ENCODE data around the gene ZNF326.

DNA sequence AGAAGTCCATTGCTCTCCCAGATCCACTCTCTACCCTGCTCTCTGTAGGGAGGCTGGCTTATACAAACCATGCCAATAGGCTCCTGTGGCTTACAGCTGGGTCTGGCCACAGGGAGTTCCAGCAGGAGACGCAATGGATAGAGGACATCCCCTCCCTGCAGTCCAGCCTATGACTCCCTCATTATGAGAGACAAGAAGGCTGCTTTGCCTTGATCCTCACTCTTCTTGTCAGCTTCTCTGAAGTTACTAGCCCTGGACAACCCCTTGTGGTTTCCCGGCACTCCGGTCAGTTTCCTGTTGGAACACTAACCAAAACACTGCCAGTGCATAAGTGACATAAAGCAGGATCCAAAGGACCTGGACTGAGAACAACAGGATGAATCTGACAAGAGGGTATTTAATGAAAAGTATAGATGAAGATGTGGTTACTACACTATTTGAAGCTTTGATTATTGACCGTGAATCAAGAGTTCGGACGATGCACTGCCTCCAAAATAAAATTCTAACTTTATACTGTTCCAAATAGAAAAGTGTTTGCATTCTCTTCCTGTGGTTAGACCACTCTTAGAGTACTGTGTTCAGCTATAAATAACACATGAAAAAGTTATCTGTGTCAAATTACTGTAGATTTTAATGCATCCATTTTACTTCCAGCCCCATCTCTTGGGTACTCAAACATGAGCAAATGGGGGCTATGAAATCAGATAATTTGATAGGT is 32.7 kb upstream of the ZNF326 start:
- no peak for TF ChIP-seq RFX5 (IDR thresholded peaks at IDR 0.05; ENCODE audit: low read depth, low read length)
- TF ChIP-seq, protein P1, sequence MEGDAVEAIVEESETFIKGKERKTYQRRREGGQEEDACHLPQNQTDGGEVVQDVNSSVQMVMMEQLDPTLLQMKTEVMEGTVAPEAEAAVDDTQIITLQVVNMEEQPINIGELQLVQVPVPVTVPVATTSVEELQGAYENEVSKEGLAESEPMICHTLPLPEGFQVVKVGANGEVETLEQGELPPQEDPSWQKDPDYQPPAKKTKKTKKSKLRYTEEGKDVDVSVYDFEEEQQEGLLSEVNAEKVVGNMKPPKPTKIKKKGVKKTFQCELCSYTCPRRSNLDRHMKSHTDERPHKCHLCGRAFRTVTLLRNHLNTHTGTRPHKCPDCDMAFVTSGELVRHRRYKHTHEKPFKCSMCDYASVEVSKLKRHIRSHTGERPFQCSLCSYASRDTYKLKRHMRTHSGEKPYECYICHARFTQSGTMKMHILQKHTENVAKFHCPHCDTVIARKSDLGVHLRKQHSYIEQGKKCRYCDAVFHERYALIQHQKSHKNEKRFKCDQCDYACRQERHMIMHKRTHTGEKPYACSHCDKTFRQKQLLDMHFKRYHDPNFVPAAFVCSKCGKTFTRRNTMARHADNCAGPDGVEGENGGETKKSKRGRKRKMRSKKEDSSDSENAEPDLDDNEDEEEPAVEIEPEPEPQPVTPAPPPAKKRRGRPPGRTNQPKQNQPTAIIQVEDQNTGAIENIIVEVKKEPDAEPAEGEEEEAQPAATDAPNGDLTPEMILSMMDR (conservative IDR thresholded peaks at IDR 0.05; ENCODE audit: low read depth, low read length), result no peak
